Erythroblast (primary cell): ENCODE measurements around the gene SPAG16.
"Not testable (repeated sequence)": the region's sequence is repeated elsewhere in the genome, so short reads cannot be mapped to it uniquely, and the experiment has no call there.

Experiments
- DNase-seq, 2 experiments: peaks; one replicate each; lab custom pipeline; 2025; lab: John Stamatoyannopoulos, UW
- GATA1 ChIP-seq: IDR thresholded peaks from 2 replicates; pipeline ENCODE4 v1.6.1; 2011; ENCODE audit warnings: low read depth, mild to moderate bottlenecking, control low read depth, low read length, moderate library complexity
- POLR2A ChIP-seq: IDR thresholded peaks from 2 replicates; pipeline ENCODE4 v1.6.1; 2011; ENCODE audit warnings: mild to moderate bottlenecking, low read length

Gene SPAG16

GRCh38 chr2:213995400-213996105, 711.3 kb downstream of the SPAG16 start:
- no peak for DNase-seq
- TF ChIP-seq GATA1, result no peak
- TF ChIP-seq POLR2A, result no peak

GRCh38 chr2:213998976-213999375, 714.7 kb downstream of the SPAG16 start:
- DNase-seq, result not testable (repeated sequence)

GRCh38 chr2:214004463-214004862, 720.2 kb downstream of the SPAG16 start:
- no peak for DNase-seq
- TF ChIP-seq GATA1 (no peak), POLR2A (no peak)

GRCh38 chr2:214005337-214005736, 721.1 kb downstream of the SPAG16 start:
- TF ChIP-seq POLR2A (no peak), GATA1 (no peak)
- no peak for DNase-seq

- no peak for DNase-seq
- TF ChIP-seq GATA1 (no peak), POLR2A (no peak)
Measured at GRCh38 chr2:214006601-214007000, 722.3 kb downstream of the SPAG16 start.

- TF ChIP-seq GATA1 (no peak), POLR2A (no peak)
- DNase-seq, result no peak
Measured at GRCh38 chr2:214011676-214012075, 727.4 kb downstream of the SPAG16 start.

GRCh38 chr2:214014551-214015220, 730.4 kb downstream of the SPAG16 start:
- no peak for DNase-seq
- TF ChIP-seq GATA1, result no peak
- TF ChIP-seq POLR2A, result no peak

- DNase-seq, result no peak
- TF ChIP-seq POLR2A (no peak), GATA1 (no peak)
Measured at GRCh38 chr2:214019229-214019972, 735.1 kb downstream of the SPAG16 start.

GRCh38 chr2:214019973-214020345, 735.7 kb downstream of the SPAG16 start:
- DNase-seq, result no peak
- TF ChIP-seq POLR2A (no peak), GATA1 (no peak)

GRCh38 chr2:214029190-214029589, 744.9 kb downstream of the SPAG16 start:
- TF ChIP-seq POLR2A (no peak), GATA1 (no peak)
- no peak for DNase-seq

GRCh38 chr2:214031566-214031965, 747.3 kb downstream of the SPAG16 start:
- TF ChIP-seq GATA1 (no peak), POLR2A (no peak)

GRCh38 chr2:214034417-214034816, 750.2 kb downstream of the SPAG16 start:
- DNase-seq, result no peak
- no peak for TF ChIP-seq GATA1
- no peak for TF ChIP-seq POLR2A

More at GRCh38 chr2:214031566-214031965, 747.3 kb downstream of the SPAG16 start:
- DNase-seq, result no peak

GRCh38 chr2:214035091-214035852, 751.0 kb downstream of the SPAG16 start:
- TF ChIP-seq POLR2A (no peak), GATA1 (no peak)
- no peak for DNase-seq
